AG08396 (cell line): ENCODE results near the gene NWD2.

Source experiments
- DNase-seq: peaks from one replicate; pipeline ENCODE4 v3.0.0; 2012; ENCODE audit warnings: low spot score, mixed read lengths

The NWD2 gene

GRCh38 chr4:37304612-37305011, 60.1 kb downstream of the NWD2 start:
- no peak for DNase-seq

- no peak for DNase-seq
Measured at GRCh38 chr4:37305984-37306383, 61.4 kb downstream of the NWD2 start.

GRCh38 chr4:37317104-37317643, 72.6 kb downstream of the NWD2 start:
- no peak for DNase-seq

DNA sequence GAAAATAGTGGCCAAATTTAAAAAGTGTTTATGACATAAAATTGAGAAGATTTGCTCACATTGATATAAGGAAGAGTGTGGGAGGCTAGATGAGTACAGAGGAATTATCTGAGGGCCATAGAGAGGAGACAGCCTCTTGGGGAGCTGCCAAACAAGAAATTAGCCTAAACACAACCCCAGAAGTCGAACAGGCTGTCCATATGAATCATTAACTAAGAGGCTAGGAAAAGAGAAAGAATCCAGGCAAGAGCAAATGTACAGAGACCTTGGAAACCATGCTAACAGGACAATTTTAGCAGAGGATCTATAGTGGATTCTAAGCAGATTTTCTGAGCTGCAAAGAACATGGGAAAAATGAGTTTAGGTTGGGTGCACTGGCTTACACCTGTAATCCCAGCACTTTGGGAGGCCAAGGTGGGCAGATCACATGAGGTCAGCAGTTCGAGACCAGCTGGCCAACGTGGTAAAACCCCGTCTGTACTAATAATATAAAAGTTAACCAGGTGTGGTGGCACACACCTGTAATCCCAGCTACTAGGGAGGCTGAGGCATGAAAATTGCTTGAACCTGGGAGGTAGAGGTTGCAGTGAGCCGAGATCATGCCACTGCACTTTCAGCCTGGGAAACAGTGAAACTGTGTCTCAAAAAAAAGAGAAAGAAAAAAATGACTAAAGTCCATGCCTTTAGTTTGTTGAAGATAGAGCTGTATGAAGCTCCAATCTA, 76.1 kb downstream of the NWD2 start:
- no peak for DNase-seq

- no peak for DNase-seq
Measured at GRCh38 chr4:37322122-37322521, 77.6 kb downstream of the NWD2 start.

GRCh38 chr4:37324546-37324945, 80.0 kb downstream of the NWD2 start:
- no peak for DNase-seq

DNA sequence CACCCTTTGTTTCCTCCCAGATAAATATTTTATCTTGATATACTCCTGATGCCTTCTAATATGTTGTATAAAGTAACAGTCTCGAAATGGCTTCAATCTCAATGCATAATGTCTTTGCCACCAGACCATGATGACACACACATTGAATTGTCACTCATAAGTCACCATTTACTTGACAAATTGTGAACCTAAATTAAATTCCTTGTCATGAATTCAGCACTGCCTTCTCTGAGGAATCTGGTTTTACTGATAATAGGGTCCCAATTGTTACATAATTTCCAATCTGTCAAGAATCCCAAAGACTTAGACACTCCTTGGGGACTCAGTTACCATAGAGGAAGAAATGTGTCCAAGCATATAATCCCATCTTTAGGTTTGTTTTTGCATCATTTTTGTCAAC, 82.3 kb downstream of the NWD2 start:
- DNase-seq, result no peak

DNA sequence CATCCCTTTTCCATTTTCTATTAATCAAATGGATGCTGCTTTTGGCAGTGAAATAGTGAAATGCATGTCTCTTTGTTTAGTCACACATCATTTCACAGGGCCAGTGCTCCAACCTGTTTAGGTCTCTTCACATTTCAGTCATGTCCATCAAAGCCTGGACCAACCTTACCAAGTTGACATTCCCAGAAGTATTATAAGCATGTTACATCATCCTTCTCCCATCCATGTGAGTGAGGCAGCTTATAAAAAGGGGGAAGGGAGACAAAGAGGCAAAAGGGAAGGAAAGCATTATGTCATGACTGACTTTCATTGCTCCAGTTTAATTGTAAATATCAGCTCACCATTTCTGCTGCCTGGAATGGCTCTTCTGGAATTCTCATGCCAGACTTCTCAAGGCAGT, 94.4 kb downstream of the NWD2 start:
- no peak for DNase-seq

DNA sequence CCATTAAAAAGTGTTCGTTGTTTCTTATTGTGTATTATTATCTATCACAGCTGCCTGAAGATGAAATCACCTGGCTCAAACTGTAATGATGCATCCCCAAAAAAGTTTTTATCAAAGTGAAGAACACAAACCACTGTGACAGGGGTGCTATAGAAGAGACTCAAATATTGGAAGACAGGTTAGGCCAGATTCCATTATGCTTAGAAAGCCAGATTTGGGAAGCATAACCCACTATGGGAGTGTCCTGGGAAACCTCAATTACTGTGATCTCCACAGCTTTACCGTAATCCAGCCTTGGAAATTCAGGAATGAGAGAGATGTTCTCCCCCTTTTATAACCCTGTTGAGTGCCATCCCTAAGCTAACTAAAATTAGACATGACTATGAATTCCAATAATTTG, 114.2 kb downstream of the NWD2 start:
- no peak for DNase-seq

DNA sequence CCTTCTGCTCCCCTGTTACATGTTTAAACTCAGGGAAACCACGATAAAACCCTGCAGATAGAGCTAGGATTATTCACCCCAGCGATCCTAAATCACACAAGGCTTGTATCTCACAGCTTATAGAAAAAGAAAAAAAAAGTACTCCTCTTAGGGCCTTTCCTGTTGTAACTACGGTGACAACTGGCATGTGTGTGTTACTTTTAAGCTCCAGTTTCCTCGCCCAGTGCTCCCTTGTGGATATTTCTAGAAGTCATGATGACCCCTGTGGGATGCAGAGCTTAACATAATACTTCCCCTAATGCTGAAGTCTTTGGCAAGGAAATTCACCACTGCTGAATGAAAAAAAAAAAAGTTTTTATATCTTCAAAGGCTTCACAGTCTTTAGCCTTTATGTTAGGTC, 114.7 kb downstream of the NWD2 start:
- DNase-seq, result no peak

- no peak for DNase-seq
Measured at GRCh38 chr4:37365888-37366287, 121.3 kb downstream of the NWD2 start.

- DNase-seq, result no peak
Measured at GRCh38 chr4:37367901-37368300, 123.4 kb downstream of the NWD2 start.

DNA sequence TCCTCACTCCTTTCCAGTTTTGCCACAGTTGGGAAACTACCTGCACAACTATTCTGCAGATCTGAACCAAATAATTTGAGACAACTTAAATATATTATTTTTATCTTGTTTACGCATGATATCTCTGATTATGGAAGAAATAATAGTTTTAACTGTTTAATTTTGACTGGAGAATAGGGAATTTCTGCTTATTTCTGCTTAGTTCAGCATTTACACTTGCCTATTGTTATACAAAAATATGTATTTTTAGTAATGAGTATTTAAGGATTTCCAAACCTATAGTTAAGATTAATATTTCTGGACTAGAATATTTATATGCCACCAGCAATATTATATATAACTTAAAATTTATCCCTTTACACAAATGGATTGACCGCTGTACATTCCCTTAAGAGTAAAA, 125.5 kb downstream of the NWD2 start:
- no peak for DNase-seq

DNA sequence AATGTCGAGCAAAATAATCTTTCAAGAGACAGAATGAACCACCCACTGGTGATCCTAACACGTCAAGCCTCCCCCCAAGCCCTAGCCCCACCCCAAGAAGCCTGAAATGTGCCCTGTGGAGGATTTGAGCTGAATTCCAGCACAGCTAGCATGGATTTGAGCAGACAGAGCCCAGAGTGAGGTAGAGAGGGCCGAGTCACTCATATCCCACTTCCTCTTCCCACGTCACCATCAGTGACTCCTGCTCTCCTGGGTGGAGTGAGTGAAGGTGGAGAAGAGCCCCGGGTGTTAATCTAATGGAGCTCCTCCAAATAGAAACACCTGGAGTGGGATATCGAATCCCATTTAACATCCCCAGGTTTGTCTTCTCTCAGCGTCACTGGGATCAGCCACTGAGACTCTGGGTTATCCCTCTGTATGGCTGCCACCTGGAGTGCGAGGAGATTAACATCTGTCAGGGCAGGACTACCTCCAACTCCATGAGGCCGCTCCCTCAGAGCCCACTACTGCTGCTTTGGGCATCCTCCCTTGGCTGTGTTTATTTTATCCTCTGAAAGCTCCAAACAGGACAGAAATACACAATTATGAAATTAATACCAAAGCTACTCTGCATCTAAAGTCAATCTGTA, 136.6 kb downstream of the NWD2 start:
- DNase-seq, result no peak

DNA sequence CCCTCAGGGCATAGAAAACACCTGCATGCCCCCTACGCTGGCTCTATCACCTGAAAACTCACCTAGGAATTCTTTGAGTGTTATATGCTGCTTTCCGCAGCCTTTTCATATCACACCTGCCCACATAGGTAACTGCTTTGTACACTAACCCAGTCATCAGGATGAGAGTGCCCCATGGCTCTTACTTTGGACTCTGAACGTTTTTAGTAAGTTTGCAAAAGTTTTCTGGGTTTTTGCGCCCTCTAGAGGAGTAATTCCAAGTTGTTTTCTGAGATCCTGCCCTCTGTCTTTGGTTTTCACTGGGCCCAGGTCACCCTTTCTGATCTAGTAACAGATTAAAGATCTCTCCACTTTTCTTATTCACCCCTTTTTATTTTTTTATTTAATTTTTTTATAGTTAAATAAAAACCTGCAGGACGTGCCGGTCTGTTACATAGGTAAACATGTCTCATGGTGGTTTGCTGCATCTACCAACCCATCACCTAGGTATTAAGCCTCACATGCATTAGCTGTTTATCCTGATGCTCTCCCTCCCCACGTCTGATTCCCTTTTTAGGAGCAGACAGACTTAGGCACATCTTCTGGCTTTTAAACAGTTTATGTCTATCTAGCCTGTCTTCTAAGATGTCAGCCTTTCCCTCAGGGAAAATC, 139.2 kb downstream of the NWD2 start:
- DNase-seq, result peak; percentile 9

DNA sequence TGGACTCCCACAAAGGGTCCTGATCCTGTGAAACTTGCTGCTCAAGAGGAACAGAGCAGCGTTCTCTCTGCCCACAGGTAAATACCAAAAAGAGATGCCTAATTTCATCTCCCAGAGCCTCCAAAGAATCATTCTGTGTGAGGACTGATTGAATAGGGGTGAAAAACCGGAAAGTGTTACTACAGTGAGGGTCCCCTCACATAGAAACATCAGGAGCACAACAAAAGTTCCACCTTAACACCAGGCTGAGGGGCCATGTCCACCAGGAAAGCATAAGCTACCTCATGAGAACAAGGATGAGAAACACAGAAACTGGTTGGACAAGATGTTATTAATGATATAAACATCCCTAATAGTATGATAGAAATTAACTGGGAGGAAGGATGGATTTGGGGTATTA, 140.9 kb downstream of the NWD2 start:
- DNase-seq, result no peak

DNA sequence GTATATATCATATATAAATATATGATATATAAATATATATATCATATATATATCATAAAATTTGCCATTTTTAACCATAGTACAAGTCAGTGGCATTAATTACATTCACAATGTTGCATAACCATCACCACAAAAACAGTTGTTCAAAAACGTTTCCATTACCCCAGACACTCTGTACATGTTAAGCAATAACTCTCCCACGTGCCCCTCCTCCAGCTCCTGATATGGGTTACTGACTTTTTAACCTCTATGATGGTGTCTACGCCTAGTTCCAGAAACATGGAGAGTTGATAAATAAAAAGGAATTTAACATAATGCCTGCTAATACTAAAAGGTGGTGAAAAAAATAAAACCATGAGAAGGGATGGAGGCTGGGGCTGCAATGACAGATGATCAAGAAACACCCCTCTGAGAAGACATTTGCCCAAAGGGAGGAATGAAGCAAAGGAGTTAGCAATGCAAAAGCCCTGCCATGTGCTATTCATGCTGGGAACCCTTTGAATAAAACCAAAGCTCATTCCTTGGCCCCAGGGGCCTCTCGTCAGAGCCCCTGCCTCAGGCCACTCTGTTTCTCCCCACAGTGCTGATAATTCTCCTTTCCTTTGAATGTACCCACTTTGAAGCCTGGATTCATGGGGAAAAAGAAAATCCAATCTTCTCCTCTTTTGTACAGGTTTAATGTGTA, 144.3 kb downstream of the NWD2 start:
- no peak for DNase-seq

DNA sequence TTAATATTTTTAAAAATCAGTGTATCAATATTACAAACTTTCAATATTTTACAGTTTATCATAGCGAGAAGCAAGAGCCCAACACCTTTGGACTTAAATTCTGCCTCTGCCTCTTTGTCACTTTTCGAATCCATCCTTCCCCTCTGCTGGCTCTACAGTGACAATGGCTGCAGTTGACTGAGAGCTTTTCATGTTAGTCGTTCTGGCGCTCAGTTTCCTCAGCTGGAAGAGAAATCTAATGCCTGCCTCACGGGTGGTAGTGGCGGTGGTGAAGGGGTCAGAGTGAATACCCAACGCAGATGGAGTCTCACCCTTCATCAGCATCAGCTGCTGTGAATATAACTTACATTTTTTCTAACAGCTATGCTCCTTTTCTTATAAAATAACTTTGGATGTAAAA, 144.8 kb downstream of the NWD2 start:
- no peak for DNase-seq

GRCh38 chr4:37389967-37390580, 145.5 kb downstream of the NWD2 start:
- no peak for DNase-seq

- no peak for DNase-seq
Measured at GRCh38 chr4:37392521-37393255, 148.1 kb downstream of the NWD2 start.

GRCh38 chr4:37393321-37393720, 148.8 kb downstream of the NWD2 start:
- no peak for DNase-seq

DNA sequence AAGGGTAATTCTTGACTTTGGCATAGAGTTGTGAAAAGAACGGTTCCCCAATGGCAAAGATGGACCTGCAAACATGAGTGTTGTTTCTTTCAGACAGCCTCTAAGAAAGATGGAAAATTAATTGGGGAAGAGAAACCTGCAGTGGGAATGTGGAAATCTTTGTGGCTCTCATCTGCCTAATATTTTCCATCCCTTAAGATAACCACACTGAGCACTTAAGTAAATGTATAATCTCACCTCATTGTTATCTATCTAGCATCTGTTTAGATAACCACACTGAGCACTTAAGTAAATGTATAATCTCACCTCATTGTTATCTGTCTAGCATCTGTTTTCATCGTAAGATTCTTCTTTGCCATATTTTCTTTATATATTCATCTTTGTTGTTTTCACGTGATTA, 149.3 kb downstream of the NWD2 start:
- no peak for DNase-seq
